OCI-LY7 (cell line): ENCODE data around the gene MKNK2. TPM values are rescaled to one million over a fixed set of nuclear protein-coding genes. Genes with fewer than 3 reads are reported as not detected.

Source experiments
- BruUV-seq: library from RNA; stranded (reverse); fragments of 400-500 nt; replicated peaks from 2 replicates; lab custom pipeline; 2021; lab: Mats Ljungman, UMichigan
- CTCF ChIA-PET: fragments of 300-600 bp; sonication (Branson Sonifier 250); formaldehyde crosslinking; loops from one replicate; lab custom pipeline; 2022; ENCODE audit warnings: antibody characterized with exemption; ENCODE audit not compliant: unreplicated experiment; lab: Charles Lee
- POLR2A ChIA-PET: fragments of 300-600 bp; sonication (Branson Sonifier 250); formaldehyde crosslinking; loops from one replicate; lab custom pipeline; 2022; ENCODE audit warnings: antibody characterized with exemption; lab: Charles Lee
- DNase-seq: peaks from one replicate; pipeline ENCODE4 v3.0.0-alpha.2; 2015; ENCODE audit warnings: low spot score
- H2AFZ ChIP-seq: fragments of 200-600 bp; sonication (generic), shearing (Covaris generic); 2 replicates; pipeline ENCODE4 v1.6.1; 2014; ENCODE audit warnings: mild to moderate bottlenecking, antibody characterized with exemption, low read length, moderate library complexity
- H3K27ac ChIP-seq: fragments of 200-600 bp; sonication (generic); 2 replicates; pipeline ENCODE4 v1.5.1; 2014; ENCODE audit warnings: mixed run types, low read depth, mild to moderate bottlenecking, moderate library complexity, low read length, inconsistent platforms; ENCODE audit not compliant: poor library complexity, severe bottlenecking
- H3K36me3 ChIP-seq: fragments of 200-600 bp; sonication (generic); 2 replicates; pipeline ENCODE4 v1.6.1; 2014; ENCODE audit warnings: mild to moderate bottlenecking, antibody characterized with exemption, low read length, moderate library complexity, mixed read lengths; ENCODE audit not compliant: insufficient read depth
- H3K4me1 ChIP-seq: fragments of 200-600 bp; sonication (generic); 2 replicates; pipeline ENCODE4 v1.5.1; 2014; ENCODE audit warnings: mild to moderate bottlenecking, low read length; ENCODE audit not compliant: insufficient read depth, poor library complexity, severe bottlenecking
- H3K4me2 ChIP-seq: fragments of 200-600 bp; sonication (generic); 2 replicates; pipeline ENCODE4 v1.6.1; 2014; ENCODE audit warnings: mild to moderate bottlenecking, low read length
- H3K4me3 ChIP-seq: fragments of 200-600 bp; sonication (generic); 2 replicates; pipeline ENCODE4 v1.5.1; 2014; ENCODE audit warnings: mild to moderate bottlenecking, low read depth, low read length; ENCODE audit not compliant: poor library complexity, severe bottlenecking
- H3K79me2 ChIP-seq: fragments of 200-600 bp; sonication (generic); 2 replicates; pipeline ENCODE4 v1.6.1; 2016; ENCODE audit warnings: low read depth, mild to moderate bottlenecking, low read length, moderate library complexity, mixed read lengths; ENCODE audit not compliant: insufficient read depth
- H3K9me2 ChIP-seq: fragments of 200-600 bp; sonication (generic); 2 replicates; pipeline ENCODE4 v1.6.1; 2016; ENCODE audit warnings: mild to moderate bottlenecking, low read length, mixed read lengths; ENCODE audit not compliant: insufficient read depth
- H3K9me3 ChIP-seq: fragments of 200-600 bp; sonication (generic); 2 replicates; pipeline ENCODE4 v1.6.1; 2014; ENCODE audit warnings: mild to moderate bottlenecking, mixed run types, low read length, mixed read lengths
- H4K20me1 ChIP-seq: fragments of 200-600 bp; sonication (generic); 2 replicates; pipeline ENCODE4 v1.6.1; 2014; ENCODE audit warnings: mild to moderate bottlenecking, antibody characterized with exemption, low read length, moderate library complexity, mixed read lengths; ENCODE audit not compliant: insufficient read depth
- CTCF ChIP-seq: fragments of 200-600 bp; sonication (generic); conservative IDR thresholded peaks from 2 replicates; pipeline ENCODE4 v1.5.1; 2014; ENCODE audit warnings: mild to moderate bottlenecking, antibody characterized with exemption, low read length, moderate library complexity, mixed read lengths
- EZH2phosphoT487 ChIP-seq: fragments of 200-600 bp; sonication (generic); IDR thresholded peaks from 2 replicates; pipeline ENCODE4 v1.6.1; 2018; ENCODE audit warnings: low read depth, borderline replicate concordance, mild to moderate bottlenecking, mixed run types, antibody characterized with exemption, low read length, moderate library complexity, mixed read lengths
- intact Hi-C: fragments of 100-400 bp; cut with micrococcal nuclease; formaldehyde crosslinking; loops from one replicate; pipeline ENCODE4 v1.10.0; 2022; ENCODE audit not compliant: unreplicated experiment
- total RNA-seq, 2 experiments: library from RNA; depleted of rRNA in 1 of 2; stranded (reverse); fragments of >200 nt in 1 of 2; shearing (Covaris generic) in 1 of 2; gene quantifications; 2 replicates each; pipeline ENCODE4 v1.2.3, GENCODE V29; 2014 to 2022

MKNK2 gene
- total RNA-seq, 2 experiments from 2014 or later = 115 to 225 TPM

DNA sequence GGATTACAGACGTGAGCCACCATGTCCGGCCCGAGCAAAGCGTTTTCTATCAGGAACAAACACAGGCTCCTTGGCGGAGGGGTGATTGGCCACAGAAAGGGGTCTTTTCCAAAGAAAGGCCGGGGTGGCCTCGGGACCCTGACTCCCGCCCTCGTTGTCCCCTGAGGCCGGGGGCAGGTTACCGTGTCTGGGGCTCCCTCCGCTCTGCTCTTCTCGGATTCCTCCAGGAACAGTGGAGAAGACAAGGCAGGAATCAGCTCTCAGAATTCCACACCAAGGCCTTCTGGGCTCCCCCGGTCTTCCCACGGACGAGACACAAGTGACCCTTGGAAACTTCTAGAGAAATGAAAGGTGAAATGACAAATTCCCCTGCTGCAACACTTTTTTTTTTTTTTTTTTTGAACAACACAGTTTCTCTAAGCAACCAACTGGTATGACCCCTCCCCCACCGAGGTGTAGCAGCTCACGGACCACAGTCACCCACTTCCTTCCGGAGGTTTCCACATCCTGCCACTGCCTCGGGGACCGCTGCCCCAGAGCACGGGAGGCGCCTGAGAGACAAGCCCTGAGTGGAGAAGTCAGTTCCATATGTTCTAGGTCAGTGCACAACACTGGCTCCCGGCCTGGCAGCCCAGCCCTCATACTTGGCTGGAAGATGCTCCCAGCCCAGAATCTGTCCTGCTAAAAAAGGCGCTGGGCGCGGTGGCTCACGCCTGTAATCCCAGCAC, 34.1 kb upstream of the MKNK2 start:
- peaks cover 50% of the 10 kb centered on the region for H3K79me2 ChIP-seq
- no peaks in the 10 kb centered on the region for H3K9me3 ChIP-seq
- peak overlapping the region; percentile 85 for H3K4me3 ChIP-seq
- CTCF ChIA-PET = no interaction called here
- no peak overlapping the region for H2AFZ ChIP-seq
- DNase-seq = peak; percentile 98
- H3K4me2 ChIP-seq = peak overlapping the region; percentile 98
- H4K20me1 ChIP-seq = no peaks in the 10 kb centered on the region
- H3K27ac ChIP-seq = peak overlapping the region; percentile 94
- no peaks in the 10 kb centered on the region for H3K9me2 ChIP-seq
- POLR2A ChIA-PET = interaction anchor here (0.7 to 2.8 kb wide), 3 partner anchors 9 to 33 kb away, joined by 3 to 16 read pairs (median 10); no protein-coding TSS in a partner anchor
- peaks cover 27% of the 10 kb centered on the region for H3K36me3 ChIP-seq
- TF ChIP-seq EZH2phosphoT487 = no peak
- no peak for TF ChIP-seq CTCF
- TSS peak; percentile 91 for BruUV-seq
- peaks cover 80% of the 10 kb centered on the region for H3K4me1 ChIP-seq
- intact Hi-C loops = loop anchor here (2.0 to 10.0 kb wide), 3 partner anchors 24 to 418 kb away; partner anchors contain the start of genes ADAT3 and SCAMP4

GRCh38 chr19:2083174-2083854, 32.3 kb upstream of the MKNK2 start:
- peak overlapping the region; percentile 98 for H3K4me2 ChIP-seq
- peaks cover 61% of the 10 kb centered on the region for H3K4me1 ChIP-seq
- intact Hi-C loops = loop anchor here (1.0 to 10.0 kb wide), 2 partner anchors 9 to 179 kb away; partner anchors contain the start of genes ADAT3 and SCAMP4
- no peak overlapping the region for H2AFZ ChIP-seq
- peak overlapping the region; percentile 85 for H3K4me3 ChIP-seq
- no peaks in the 10 kb centered on the region for H3K9me3 ChIP-seq
- peaks cover 45% of the 10 kb centered on the region for H3K36me3 ChIP-seq
- H3K79me2 ChIP-seq = peaks cover 68% of the 10 kb centered on the region
- ChIA-PET POLR2A (interaction anchor here (0.6 to 2.8 kb wide), 9 partner anchors 9 to 186 kb away, joined by 3 to 10 read pairs (median 4); no protein-coding TSS in a partner anchor), CTCF (no interaction called here)
- peak overlapping the region; percentile 94 for H3K27ac ChIP-seq
- H4K20me1 ChIP-seq = no peaks in the 10 kb centered on the region
- peak; percentile 84 for DNase-seq
- no peak for TF ChIP-seq CTCF
- no peak for TF ChIP-seq EZH2phosphoT487
- no peaks in the 10 kb centered on the region for H3K9me2 ChIP-seq
- no TSS peak for BruUV-seq
